WTC11 (cell line): ENCODE data around the gene SRC. TPM values are rescaled to one million over a fixed set of nuclear protein-coding genes. Genes with fewer than 3 reads are reported as not detected.
A peak's percentile ranks its signal among the peaks of the same experiment; 100 is the strongest.

Source experiments
- ATAC-seq: fragments of 200-7000 bp; cut with Tn5 transposase; 2 replicates; pipeline ENCODE4 v1.10.0; 2021; ENCODE audit warnings: mild to moderate bottlenecking, moderate library complexity
- CTCF ChIA-PET: fragments of 300-600 bp; sonication (Branson Sonifier 250); formaldehyde crosslinking; loops from one replicate; lab custom pipeline; 2021; ENCODE audit warnings: antibody characterized with exemption; lab: Charles Lee
- POLR2A ChIA-PET: fragments of 350-600 bp; sonication (Branson Sonifier 250); formaldehyde crosslinking; loops from one replicate; lab custom pipeline; 2021; ENCODE audit warnings: antibody characterized with exemption; lab: Charles Lee
- DNase-seq: peaks from one replicate; pipeline ENCODE4 v3.0.0; 2021; ENCODE audit warnings: low spot score
- H3K27ac Mint-ChIP-seq: 2 replicates; pipeline ENCODE4 v1.8.0; 2021; ENCODE audit warnings: mixed read lengths
- H3K27me3 Mint-ChIP-seq: 2 replicates; pipeline ENCODE4 v1.8.0; 2021; ENCODE audit warnings: low read depth, mild to moderate bottlenecking, moderate library complexity, mixed read lengths
- H3K36me3 Mint-ChIP-seq: 2 replicates; pipeline ENCODE4 v1.8.0; 2021; ENCODE audit warnings: mixed read lengths
- H3K4me1 Mint-ChIP-seq: 2 replicates; pipeline ENCODE4 v1.8.0; 2022; ENCODE audit warnings: mixed read lengths
- H3K4me3 Mint-ChIP-seq: 2 replicates; pipeline ENCODE4 v1.8.0; 2021; ENCODE audit warnings: mild to moderate bottlenecking, moderate library complexity, mixed read lengths
- H3K9me3 Mint-ChIP-seq: 2 replicates; pipeline ENCODE4 v1.8.0; 2021; ENCODE audit warnings: mixed read lengths
- ARID4B ChIP-seq: sonication (generic); formaldehyde crosslinking; IDR thresholded peaks from 2 replicates; pipeline ENCODE4 v1.8.0; 2023; ENCODE audit warnings: missing genetic modification reagents, mild to moderate bottlenecking, borderline replicate concordance
- CREB1 ChIP-seq: sonication (generic); formaldehyde crosslinking; IDR thresholded peaks from 2 replicates; pipeline ENCODE4 v1.8.0; 2023; ENCODE audit warnings: mild to moderate bottlenecking, missing genetic modification reagents
- ETV6 ChIP-seq: sonication (generic); formaldehyde crosslinking; IDR thresholded peaks from 2 replicates; pipeline ENCODE4 v1.8.1; 2022; ENCODE audit warnings: mild to moderate bottlenecking, missing genetic modification reagents
- FOXK1 ChIP-seq: sonication (generic); formaldehyde crosslinking; IDR thresholded peaks from 2 replicates; pipeline ENCODE4 v1.8.0; 2022; ENCODE audit warnings: mild to moderate bottlenecking, moderate library complexity, missing genetic modification reagents
- FOXP1 ChIP-seq: sonication (generic); formaldehyde crosslinking; IDR thresholded peaks from 2 replicates; pipeline ENCODE4 v1.8.0; 2022; ENCODE audit warnings: missing genetic modification reagents, mild to moderate bottlenecking, moderate library complexity, borderline replicate concordance
- MAX ChIP-seq: sonication (generic); formaldehyde crosslinking; IDR thresholded peaks from 2 replicates; pipeline ENCODE4 v1.8.0; 2022; ENCODE audit warnings: mild to moderate bottlenecking, missing genetic modification reagents
- NFYB ChIP-seq: sonication (generic); formaldehyde crosslinking; conservative IDR thresholded peaks from 2 replicates; pipeline ENCODE4 v1.8.0; 2022; ENCODE audit warnings: low read depth, missing genetic modification reagents
- NR2C2 ChIP-seq: sonication (generic); formaldehyde crosslinking; IDR thresholded peaks from 2 replicates; pipeline ENCODE4 v1.8.0; 2022; ENCODE audit warnings: mild to moderate bottlenecking, missing genetic modification reagents
- RORB ChIP-seq: fragments of 250-450 bp; sonication (Bioruptor Pico); IDR thresholded peaks from 2 replicates; pipeline ENCODE4 v1.9.0; 2021; ENCODE audit warnings: mild to moderate bottlenecking
- SMAD4 ChIP-seq: sonication (generic); formaldehyde crosslinking; IDR thresholded peaks from 2 replicates; pipeline ENCODE4 v1.8.0; 2022; ENCODE audit warnings: mild to moderate bottlenecking, missing genetic modification reagents
- SP1 ChIP-seq: sonication (generic); formaldehyde crosslinking; conservative IDR thresholded peaks from 2 replicates; pipeline ENCODE4 v1.8.1; 2022; ENCODE audit warnings: missing genetic modification reagents
- TCF7 ChIP-seq: sonication (generic); formaldehyde crosslinking; IDR thresholded peaks from 2 replicates; pipeline ENCODE4 v1.8.0; 2022; ENCODE audit warnings: mild to moderate bottlenecking, low read depth, missing genetic modification reagents, moderate library complexity
- ZBTB21 ChIP-seq: sonication (generic); formaldehyde crosslinking; IDR thresholded peaks from 2 replicates; pipeline ENCODE4 v1.8.1; 2023; ENCODE audit warnings: mild to moderate bottlenecking, missing genetic modification reagents, borderline replicate concordance
- ZNF138 ChIP-seq: sonication (generic); formaldehyde crosslinking; conservative IDR thresholded peaks from 2 replicates; pipeline ENCODE4 v1.8.1; 2022; ENCODE audit warnings: mild to moderate bottlenecking, moderate library complexity, missing genetic modification reagents
- ZNF263 ChIP-seq: sonication (generic); formaldehyde crosslinking; IDR thresholded peaks from 2 replicates; pipeline ENCODE4 v1.8.1; 2022; ENCODE audit warnings: low read depth, mild to moderate bottlenecking, moderate library complexity, missing genetic modification reagents
- ZNF416 ChIP-seq: fragments of 250-450 bp; sonication (Bioruptor Pico); IDR thresholded peaks from 2 replicates; pipeline ENCODE4 v1.9.0; 2021; ENCODE audit warnings: mild to moderate bottlenecking, inconsistent platforms
- ZNF425 ChIP-seq: fragments of 250-450 bp; sonication (Bioruptor Pico); conservative IDR thresholded peaks from 2 replicates; pipeline ENCODE4 v1.9.0; 2021; ENCODE audit warnings: mild to moderate bottlenecking
- total RNA-seq: library from RNA; stranded (reverse); gene quantifications from 3 replicates; pipeline ENCODE4 v1.2.3, GENCODE V29; 2021
- TF ChIP-seq, protein P1 (sequence below): sonication (generic); formaldehyde crosslinking; IDR thresholded peaks from 2 replicates; pipeline ENCODE4 v1.8.0; 2023; ENCODE audit warnings: missing genetic modification reagents
- TF ChIP-seq, protein P2 (sequence below): sonication (generic); formaldehyde crosslinking; IDR thresholded peaks from 2 replicates; pipeline ENCODE4 v1.8.1; 2023; ENCODE audit warnings: mild to moderate bottlenecking, missing genetic modification reagents
- TF ChIP-seq, protein P3 (sequence below): sonication (generic); formaldehyde crosslinking; conservative IDR thresholded peaks from 2 replicates; pipeline ENCODE4 v1.8.1; 2023; ENCODE audit warnings: mild to moderate bottlenecking, low read depth, missing genetic modification reagents, moderate library complexity
- TF ChIP-seq, protein P4 (sequence below): fragments of 250-450 bp; sonication (Bioruptor Pico); IDR thresholded peaks from 2 replicates; pipeline ENCODE4 v1.9.0; 2021; ENCODE audit warnings: mild to moderate bottlenecking

The SRC gene
- total RNA-seq, 1 experiment from 2014 or later: 33.3 TPM

- TF ChIP-seq FOXK1 (CRISPR knock-in tag) (no peak), NR2C2 (CRISPR knock-in tag) (no peak), ZNF138 (CRISPR knock-in tag) (0 out of 2 replicates have a peak, but pooled peaks have one; percentile 46), SMAD4 (CRISPR knock-in tag) (no peak), ARID4B (CRISPR knock-in tag) (no peak), SP1 (no peak), NFYB (CRISPR knock-in tag) (no peak), FOXP1 (CRISPR knock-in tag) (0 out of 2 replicates have a peak, but pooled peaks have one; percentile 51), ZNF425 (CRISPR knock-in tag) (no peak), ZBTB21 (CRISPR knock-in tag) (no peak), ZNF416 (no peak), ZNF263 (no peak), RORB (CRISPR knock-in tag) (no peak), CREB1 (CRISPR knock-in tag) (no peak), ETV6 (no peak), MAX (CRISPR knock-in tag) (no peak), TCF7 (CRISPR knock-in tag) (no peak)
- TF ChIP-seq, protein P1, sequence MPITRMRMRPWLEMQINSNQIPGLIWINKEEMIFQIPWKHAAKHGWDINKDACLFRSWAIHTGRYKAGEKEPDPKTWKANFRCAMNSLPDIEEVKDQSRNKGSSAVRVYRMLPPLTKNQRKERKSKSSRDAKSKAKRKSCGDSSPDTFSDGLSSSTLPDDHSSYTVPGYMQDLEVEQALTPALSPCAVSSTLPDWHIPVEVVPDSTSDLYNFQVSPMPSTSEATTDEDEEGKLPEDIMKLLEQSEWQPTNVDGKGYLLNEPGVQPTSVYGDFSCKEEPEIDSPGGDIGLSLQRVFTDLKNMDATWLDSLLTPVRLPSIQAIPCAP: no peak
- TF ChIP-seq, protein P2, sequence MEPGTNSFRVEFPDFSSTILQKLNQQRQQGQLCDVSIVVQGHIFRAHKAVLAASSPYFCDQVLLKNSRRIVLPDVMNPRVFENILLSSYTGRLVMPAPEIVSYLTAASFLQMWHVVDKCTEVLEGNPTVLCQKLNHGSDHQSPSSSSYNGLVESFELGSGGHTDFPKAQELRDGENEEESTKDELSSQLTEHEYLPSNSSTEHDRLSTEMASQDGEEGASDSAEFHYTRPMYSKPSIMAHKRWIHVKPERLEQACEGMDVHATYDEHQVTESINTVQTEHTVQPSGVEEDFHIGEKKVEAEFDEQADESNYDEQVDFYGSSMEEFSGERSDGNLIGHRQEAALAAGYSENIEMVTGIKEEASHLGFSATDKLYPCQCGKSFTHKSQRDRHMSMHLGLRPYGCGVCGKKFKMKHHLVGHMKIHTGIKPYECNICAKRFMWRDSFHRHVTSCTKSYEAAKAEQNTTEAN: peak; percentile 83; the same call in 1 of the 2 replicates
- TF ChIP-seq, protein P3, sequence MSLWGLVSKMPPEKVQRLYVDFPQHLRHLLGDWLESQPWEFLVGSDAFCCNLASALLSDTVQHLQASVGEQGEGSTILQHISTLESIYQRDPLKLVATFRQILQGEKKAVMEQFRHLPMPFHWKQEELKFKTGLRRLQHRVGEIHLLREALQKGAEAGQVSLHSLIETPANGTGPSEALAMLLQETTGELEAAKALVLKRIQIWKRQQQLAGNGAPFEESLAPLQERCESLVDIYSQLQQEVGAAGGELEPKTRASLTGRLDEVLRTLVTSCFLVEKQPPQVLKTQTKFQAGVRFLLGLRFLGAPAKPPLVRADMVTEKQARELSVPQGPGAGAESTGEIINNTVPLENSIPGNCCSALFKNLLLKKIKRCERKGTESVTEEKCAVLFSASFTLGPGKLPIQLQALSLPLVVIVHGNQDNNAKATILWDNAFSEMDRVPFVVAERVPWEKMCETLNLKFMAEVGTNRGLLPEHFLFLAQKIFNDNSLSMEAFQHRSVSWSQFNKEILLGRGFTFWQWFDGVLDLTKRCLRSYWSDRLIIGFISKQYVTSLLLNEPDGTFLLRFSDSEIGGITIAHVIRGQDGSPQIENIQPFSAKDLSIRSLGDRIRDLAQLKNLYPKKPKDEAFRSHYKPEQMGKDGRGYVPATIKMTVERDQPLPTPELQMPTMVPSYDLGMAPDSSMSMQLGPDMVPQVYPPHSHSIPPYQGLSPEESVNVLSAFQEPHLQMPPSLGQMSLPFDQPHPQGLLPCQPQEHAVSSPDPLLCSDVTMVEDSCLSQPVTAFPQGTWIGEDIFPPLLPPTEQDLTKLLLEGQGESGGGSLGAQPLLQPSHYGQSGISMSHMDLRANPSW (CRISPR knock-in tag): no peak
- TF ChIP-seq, protein P4, sequence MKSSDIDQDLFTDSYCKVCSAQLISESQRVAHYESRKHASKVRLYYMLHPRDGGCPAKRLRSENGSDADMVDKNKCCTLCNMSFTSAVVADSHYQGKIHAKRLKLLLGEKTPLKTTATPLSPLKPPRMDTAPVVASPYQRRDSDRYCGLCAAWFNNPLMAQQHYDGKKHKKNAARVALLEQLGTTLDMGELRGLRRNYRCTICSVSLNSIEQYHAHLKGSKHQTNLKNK (CRISPR knock-in tag): no peak
- TF ChIP-seq, all 79 proteins: peak for 3
These were observed 65.7 kb downstream of the SRC start for GRCh38 chr20:37411408-37412219.

More at GRCh38 chr20:37411408-37412219, 65.7 kb downstream of the SRC start:
- ATAC-seq (peak; percentile 30), DNase-seq (no peak)
- ChIA-PET CTCF (interaction anchor here (1.0 to 3.3 kb wide), 2 partner anchors 15 to 129 kb away, joined by 3 to 13 read pairs; no protein-coding TSS in a partner anchor), POLR2A (interaction anchor here (1.0 kb wide), 1 partner anchor 15 kb away, joined by 4 read pairs; no protein-coding TSS in a partner anchor)
- Mint-ChIP-seq H3K36me3 (no peaks in the 10 kb centered on the region), H3K27me3 (peaks cover 18% of the 10 kb centered on the region), H3K4me1 (peaks cover 40% of the 10 kb centered on the region), H3K27ac (no peak overlapping the region), H3K9me3 (no peaks in the 10 kb centered on the region), H3K4me3 (no peak overlapping the region)
